CD8-positive, alpha-beta memory T cell (primary cell): ENCODE data around the gene ARHGEF25. TPM values are rescaled to one million over a fixed set of nuclear protein-coding genes. Genes with fewer than 3 reads are reported as not detected.
"Not testable (repeated sequence)": the region's sequence is repeated elsewhere in the genome, so short reads cannot be mapped to it uniquely, and the experiment has no call there.

Source experiments
- CTCF ChIA-PET: fragments of 350-600 bp; sonication (Branson Sonifier 250); formaldehyde crosslinking; loops from one replicate; lab custom pipeline; 2021; ENCODE audit warnings: antibody characterized with exemption; lab: Charles Lee
- POLR2A ChIA-PET: fragments of 350-600 bp; sonication (Branson Sonifier 250); formaldehyde crosslinking; loops from one replicate; lab custom pipeline; 2021; ENCODE audit warnings: antibody characterized with exemption; lab: Charles Lee
- DNase-seq, 5 donors: peaks; one replicate each; pipeline versions ENCODE4 v3.0.0 to v3.0.0-alpha.2; 2020 to 2022; ENCODE audit warnings: mixed read lengths in 1 of 5
- H3K27ac ChIP-seq: one replicate; pipeline ENCODE4 v1.7.0; 2013; ENCODE audit warnings: low read depth, mild to moderate bottlenecking, low read length, moderate library complexity
- H3K27me3 ChIP-seq: 2 replicates; pipeline ENCODE4 v1.7.0; 2013; ENCODE audit warnings: low read length, mild to moderate bottlenecking; ENCODE audit not compliant: insufficient read depth, poor library complexity, severe bottlenecking
- H3K36me3 ChIP-seq: 2 replicates; pipeline ENCODE4 v1.7.0; 2013; ENCODE audit warnings: mild to moderate bottlenecking, low read length, moderate library complexity; ENCODE audit not compliant: insufficient read depth
- H3K4me1 ChIP-seq: 2 replicates; pipeline ENCODE4 v1.7.0; 2013; ENCODE audit warnings: mild to moderate bottlenecking, low read length, moderate library complexity; ENCODE audit not compliant: insufficient read depth
- H3K4me3 ChIP-seq: 2 replicates; pipeline ENCODE4 v1.7.0; 2013; ENCODE audit warnings: mild to moderate bottlenecking, low read length
- H3K9me3 ChIP-seq: 2 replicates; pipeline ENCODE4 v1.7.0; 2013; ENCODE audit warnings: mild to moderate bottlenecking, low read length
- H3K27ac Mint-ChIP-seq, 8 donors: one replicate each; pipeline ENCODE4 v1.8.0; 2020 to 2021; ENCODE audit warnings: mixed read lengths in 8 of 8, mild to moderate bottlenecking in 6 of 8, inconsistent platforms in 3 of 8, moderate library complexity in 3 of 8
- H3K27me3 Mint-ChIP-seq, 2 donors: one replicate each; pipeline ENCODE4 v1.8.0; 2020 to 2021; ENCODE audit warnings: mixed read lengths in 2 of 2, mild to moderate bottlenecking in 1 of 2, moderate library complexity in 1 of 2
- H3K36me3 Mint-ChIP-seq, 3 donors: one replicate each; pipeline ENCODE4 v1.8.0; 2020 to 2021; ENCODE audit warnings: mixed read lengths in 3 of 3, inconsistent platforms in 1 of 3, mild to moderate bottlenecking in 1 of 3
- H3K4me1 Mint-ChIP-seq, 3 donors: one replicate each; pipeline ENCODE4 v1.8.0; 2020 to 2021; ENCODE audit warnings: mixed read lengths in 3 of 3, inconsistent platforms in 1 of 3, mild to moderate bottlenecking in 1 of 3
- H3K4me3 Mint-ChIP-seq, 7 donors: one replicate each; pipeline ENCODE4 v1.8.0; 2020 to 2021; ENCODE audit warnings: mixed read lengths in 7 of 7, mild to moderate bottlenecking in 6 of 7, moderate library complexity in 4 of 7, inconsistent platforms in 2 of 7
- H3K9me3 Mint-ChIP-seq, 5 donors: one replicate each; pipeline ENCODE4 v1.8.0; 2020 to 2022; ENCODE audit warnings: mixed read lengths in 5 of 5, mild to moderate bottlenecking in 3 of 5, moderate library complexity in 2 of 5, inconsistent platforms in 1 of 5
- polyA plus RNA-seq: library from polyadenylated mRNA; unstranded; fragments of 300-500 nt; fragmentation: Illumina TruSeq; gene quantifications from one replicate; pipeline ENCODE4 v1.2.3, GENCODE V29; 2021
- total RNA-seq, 2 experiments: library from RNA; stranded (reverse); gene quantifications; one replicate each; pipeline ENCODE4 v1.2.3, GENCODE V29; 2021

ARHGEF25 gene
- total and polyA plus RNA-seq, 3 experiments from 2014 or later = 1.4 to 1.9 TPM; not detected in 1

DNA sequence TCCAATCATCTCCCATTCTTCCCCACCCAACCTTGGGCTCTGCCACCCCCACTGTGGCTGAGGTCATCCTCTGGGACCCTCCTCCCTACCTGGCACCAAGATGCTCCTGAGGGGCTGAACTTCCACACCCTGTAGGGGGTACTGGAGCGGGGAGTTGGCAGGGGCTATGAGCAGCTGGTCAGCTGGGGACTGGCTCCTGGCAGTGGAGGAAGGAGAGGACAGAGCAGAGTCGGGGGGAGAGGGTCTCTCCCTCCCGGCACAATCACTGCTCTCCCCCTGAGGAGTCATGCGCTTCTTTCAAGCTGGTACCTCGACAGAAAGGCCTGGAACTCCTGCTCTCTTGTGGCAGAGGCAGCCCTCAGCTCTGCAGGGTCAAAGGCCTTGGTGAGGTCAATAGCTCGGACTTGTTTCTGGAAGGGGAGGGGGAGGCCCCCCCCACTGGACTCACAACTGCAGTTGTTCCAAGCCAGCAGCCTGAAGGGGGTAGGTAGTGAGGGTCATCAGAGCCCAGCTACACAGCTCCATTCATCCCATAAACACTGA, 19.7 kb downstream of the ARHGEF25 start:
- no peak for DNase-seq
- H3K4me1 Mint-ChIP-seq = peaks cover 0 to 26% (median 11%) of the 10 kb centered on the region in 3 donors
- H3K9me3 ChIP-seq = no peaks in the 10 kb centered on the region
- peaks cover 11% of the 10 kb centered on the region for H3K4me1 ChIP-seq
- H3K36me3 ChIP-seq = no peaks in the 10 kb centered on the region
- peaks cover 35% of the 10 kb centered on the region for H3K27me3 ChIP-seq
- no peak overlapping the region for H3K27ac ChIP-seq
- ChIA-PET POLR2A (no interaction called here), CTCF (interaction anchor here (0.8 to 1.8 kb wide), 5 partner anchors 9 to 168 kb away, joined by 3 to 15 read pairs (median 3); no protein-coding TSS in a partner anchor)
- H3K27me3 Mint-ChIP-seq = peaks cover 45 to 75% of the 10 kb centered on the region in 2 donors
- peak overlapping the region in 1 of 8 donors; percentile 31 for H3K27ac Mint-ChIP-seq
- H3K9me3 Mint-ChIP-seq = no peaks in the 10 kb centered on the region
- peaks cover 0 to 1% (median 0%) of the 10 kb centered on the region in 3 donors for H3K36me3 Mint-ChIP-seq
- peak overlapping the region in 2 of 7 donors; percentile 10 to 15 for H3K4me3 Mint-ChIP-seq
- H3K4me3 ChIP-seq = no peak overlapping the region

DNA sequence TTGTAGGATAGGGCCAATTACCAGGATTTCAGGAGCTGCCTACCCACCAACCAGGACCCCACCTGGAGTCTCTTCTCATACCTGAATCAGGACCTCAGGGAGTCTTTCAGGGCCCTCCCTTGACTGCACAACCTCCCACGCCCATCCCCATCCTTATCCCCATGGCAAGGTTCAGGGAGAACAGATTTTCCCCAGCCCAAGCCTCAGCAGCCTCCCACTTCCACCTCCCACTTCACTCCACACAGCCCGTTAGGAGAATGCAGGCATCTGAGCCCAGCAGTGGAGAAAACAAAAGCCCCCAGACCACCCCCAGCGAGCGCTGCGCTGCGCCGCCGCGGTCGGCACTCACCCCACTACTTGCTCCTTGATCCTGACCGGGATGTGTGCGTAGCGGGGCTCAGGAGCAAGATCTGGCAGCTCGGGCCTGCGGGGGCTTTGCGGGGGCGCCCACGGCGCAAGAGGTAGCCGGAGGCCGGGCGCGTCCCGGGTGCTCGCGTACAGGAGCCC, 20.4 kb downstream of the ARHGEF25 start:
- H3K9me3 Mint-ChIP-seq = no peaks in the 10 kb centered on the region
- H3K27ac Mint-ChIP-seq = no peak overlapping the region
- Histone ChIP-seq H3K4me1 (peaks cover 11% of the 10 kb centered on the region), H3K4me3 (peak overlapping the region; percentile 37), H3K36me3 (no peaks in the 10 kb centered on the region), H3K9me3 (no peaks in the 10 kb centered on the region), H3K27me3 (peaks cover 29% of the 10 kb centered on the region), H3K27ac (no peak overlapping the region)
- ChIA-PET CTCF (interaction anchor here (0.8 to 1.8 kb wide), 4 partner anchors 9 to 169 kb away, joined by 3 to 15 read pairs (median 3); no protein-coding TSS in a partner anchor), POLR2A (no interaction called here)
- peaks cover 39 to 68% of the 10 kb centered on the region in 2 donors for H3K27me3 Mint-ChIP-seq
- peak overlapping the region in 6 of 7 donors; percentile 29 to 76 (median 53) for H3K4me3 Mint-ChIP-seq
- H3K4me1 Mint-ChIP-seq = peaks cover 0 to 26% (median 11%) of the 10 kb centered on the region in 3 donors
- peaks cover 0 to 1% (median 0%) of the 10 kb centered on the region in 3 donors for H3K36me3 Mint-ChIP-seq
- no peak for DNase-seq

DNA sequence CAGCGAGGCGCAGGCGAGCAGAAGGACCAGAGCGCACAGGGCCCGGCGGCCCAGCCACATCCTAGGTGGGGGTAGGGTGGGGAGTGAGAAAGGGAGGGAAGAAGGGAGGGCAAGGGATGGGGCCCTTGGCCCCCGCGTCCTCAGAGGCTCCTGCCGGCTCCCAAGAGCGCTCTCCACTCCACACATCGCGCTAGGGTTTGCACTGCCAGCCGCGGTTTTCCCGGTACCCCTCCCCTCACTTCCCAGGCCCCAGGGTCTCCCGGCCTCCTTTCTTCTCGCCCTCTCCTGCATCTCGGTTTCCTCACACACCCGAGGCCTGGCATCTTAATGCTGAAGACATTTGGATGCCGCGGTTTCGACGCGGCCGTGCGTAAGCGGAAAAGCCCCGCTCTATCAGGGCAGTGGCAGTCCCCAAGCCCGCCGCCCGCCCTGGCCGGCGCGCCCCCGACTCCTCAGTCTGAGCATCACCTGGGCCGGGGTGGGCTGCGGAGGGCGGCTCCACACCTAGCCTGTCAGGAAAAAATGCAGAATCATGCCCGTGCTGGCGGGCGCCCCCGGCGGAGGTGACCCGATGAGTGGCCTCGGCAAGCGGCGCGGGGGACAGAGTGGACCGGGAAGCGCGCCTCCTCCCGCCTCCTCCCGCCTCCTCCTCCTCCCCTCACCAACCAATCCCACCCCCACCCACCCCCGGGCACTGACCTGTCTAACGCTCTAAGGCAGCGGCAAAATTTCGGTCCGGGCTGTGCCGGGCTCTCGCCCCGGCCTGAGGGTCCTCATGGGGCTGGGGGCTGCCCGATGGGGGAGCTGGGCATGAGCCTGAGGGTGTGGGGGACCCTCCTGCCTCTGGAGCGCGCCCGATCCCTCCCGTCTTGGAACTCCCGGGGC, 21.1 kb downstream of the ARHGEF25 start:
- Histone ChIP-seq H3K9me3 (no peaks in the 10 kb centered on the region), H3K36me3 (no peaks in the 10 kb centered on the region), H3K27me3 (peaks cover 24% of the 10 kb centered on the region), H3K4me1 (peaks cover 11% of the 10 kb centered on the region), H3K4me3 (peak overlapping the region; percentile 49), H3K27ac (no peak overlapping the region)
- H3K27ac Mint-ChIP-seq = peak overlapping the region in 3 of 8 donors; percentile 14 to 33 (median 19)
- peaks cover 0 to 1% (median 0%) of the 10 kb centered on the region in 3 donors for H3K36me3 Mint-ChIP-seq
- POLR2A ChIA-PET = interaction anchor here (0.6 kb wide), 1 partner anchor 26 kb away, joined by 3 read pairs; no protein-coding TSS in a partner anchor
- peaks cover 35 to 61% of the 10 kb centered on the region in 2 donors for H3K27me3 Mint-ChIP-seq
- H3K9me3 Mint-ChIP-seq = no peaks in the 10 kb centered on the region
- DNase-seq = peak in 1 of 5 donors; percentile 17
- peak overlapping the region; percentile 11 to 84 (median 68) for H3K4me3 Mint-ChIP-seq
- CTCF ChIA-PET = interaction anchor here (0.7 to 3.4 kb wide), 17 partner anchors 8 to 180 kb away, joined by 3 to 35 read pairs (median 4); partner anchors contain the start of gene OS9
- H3K4me1 Mint-ChIP-seq = peaks cover 0 to 21% (median 9%) of the 10 kb centered on the region in 3 donors

DNA sequence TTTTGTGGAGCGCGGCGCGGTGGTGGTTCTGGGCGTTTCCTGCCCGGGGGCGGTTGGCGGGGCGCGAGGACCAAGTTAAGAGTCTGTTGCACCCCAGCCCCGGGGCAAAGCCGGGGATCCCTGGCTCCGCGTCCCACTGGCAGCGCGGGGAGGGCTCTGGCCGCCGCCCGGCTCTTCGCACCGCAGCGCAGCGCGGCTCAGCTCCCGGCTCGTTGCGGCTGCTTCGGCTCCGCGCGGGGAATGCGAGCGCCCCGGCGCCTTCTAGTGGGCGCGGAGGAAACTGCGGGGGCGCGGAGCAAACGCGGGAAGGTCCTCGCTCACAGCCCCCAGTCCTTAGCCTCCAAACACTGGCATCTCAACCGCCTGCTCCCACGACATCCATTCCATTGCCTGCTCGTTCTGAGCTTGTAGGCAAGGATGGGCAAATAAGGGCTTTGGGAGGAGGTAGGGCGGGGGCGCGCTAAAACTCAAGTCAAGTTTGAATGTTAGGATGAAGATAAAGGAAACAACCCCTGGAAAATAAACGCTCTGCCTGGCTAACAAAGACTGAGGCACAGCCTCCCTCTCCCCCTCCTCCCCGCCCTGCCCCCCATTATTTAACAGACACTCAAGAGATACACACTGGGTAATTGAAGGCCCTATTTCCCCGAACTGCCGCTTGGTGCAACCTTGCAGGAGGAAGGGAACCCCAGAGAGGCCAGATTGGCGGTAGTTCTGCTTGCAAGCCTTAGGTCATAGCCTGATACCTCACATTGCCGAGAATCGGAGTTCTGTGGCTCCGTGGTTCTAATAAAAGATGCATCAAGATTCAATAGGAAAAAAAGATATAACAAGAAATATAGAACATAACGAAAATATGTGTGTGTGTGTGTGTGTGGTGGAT, 22.0 kb downstream of the ARHGEF25 start, which contains the start of gene B4GALNT1:
B4GALNT1 (minus strand) TSS at position 244 of the 883 bp plus-strand sequence. CDS start 1,069 bp downstream, outside the sequence.
- Histone ChIP-seq H3K27me3 (peaks cover 19% of the 10 kb centered on the region), H3K36me3 (no peaks in the 10 kb centered on the region), H3K4me3 (peak within 1 kb of the TSS; percentile 49), H3K4me1 (peaks cover 11% of the 10 kb centered on the region), H3K9me3 (no peaks in the 10 kb centered on the region), H3K27ac (no peak within 1 kb of the TSS)
- no peaks in the 10 kb centered on the region for H3K9me3 Mint-ChIP-seq
- H3K27me3 Mint-ChIP-seq = peaks cover 34 to 56% of the 10 kb centered on the region in 2 donors
- CTCF ChIA-PET = interaction anchor here (0.6 to 3.4 kb wide), 16 partner anchors 9 to 181 kb away, joined by 3 to 35 read pairs (median 4); partner anchors contain the start of gene OS9
- peaks cover 0 to 12% (median 8%) of the 10 kb centered on the region in 3 donors for H3K4me1 Mint-ChIP-seq
- H3K36me3 Mint-ChIP-seq = peaks cover 0 to 1% (median 0%) of the 10 kb centered on the region in 3 donors
- peak within 1 kb of the TSS in 3 of 8 donors; percentile 14 to 33 (median 19) for H3K27ac Mint-ChIP-seq
- H3K4me3 Mint-ChIP-seq = peak within 1 kb of the TSS; percentile 26 to 84 (median 71)
- peak; percentile 44 to 71 (median 57) for DNase-seq
- POLR2A ChIA-PET = interaction anchor here (0.6 kb wide), 1 partner anchor 27 kb away, joined by 3 read pairs; no protein-coding TSS in a partner anchor

DNA sequence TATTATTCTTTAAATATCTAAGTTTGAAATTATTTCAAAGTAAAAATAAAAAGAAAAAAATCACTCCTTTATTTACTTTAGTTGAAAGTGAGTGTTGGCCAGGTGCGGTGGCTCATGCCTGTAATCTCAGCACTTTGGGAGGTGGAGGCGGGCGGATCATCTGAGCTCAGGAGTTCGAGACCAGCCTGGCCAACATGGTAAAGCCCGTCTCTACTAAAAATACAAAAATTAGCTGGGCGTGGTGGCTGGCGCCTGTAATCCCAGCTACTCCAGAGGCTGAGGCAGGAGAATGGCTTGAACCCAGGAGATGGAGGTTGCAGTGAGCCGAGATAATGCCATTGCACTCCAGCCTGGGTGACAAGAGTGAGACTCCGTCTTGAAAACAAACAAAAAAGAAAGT, 25.5 kb downstream of the ARHGEF25 start:
- H3K27ac Mint-ChIP-seq, POLR2A ChIA-PET, H3K36me3 Mint-ChIP-seq, H3K4me3 ChIP-seq, H3K36me3 ChIP-seq, H3K27ac ChIP-seq, H3K27me3 ChIP-seq, H3K9me3 Mint-ChIP-seq, DNase-seq, H3K4me3 Mint-ChIP-seq, H3K9me3 ChIP-seq: not testable (repeated sequence)
- peaks cover 11% of the 10 kb centered on the region for H3K4me1 ChIP-seq
- peaks cover 38 to 42% of the 10 kb centered on the region in 2 donors for H3K27me3 Mint-ChIP-seq
- H3K4me1 Mint-ChIP-seq = peaks cover 0 to 10% (median 8%) of the 10 kb centered on the region in 3 donors
- CTCF ChIA-PET = interaction anchor here (0.7 to 1.4 kb wide), 3 partner anchors 9 to 37 kb away, joined by 3 to 4 read pairs (median 3); no protein-coding TSS in a partner anchor

DNA sequence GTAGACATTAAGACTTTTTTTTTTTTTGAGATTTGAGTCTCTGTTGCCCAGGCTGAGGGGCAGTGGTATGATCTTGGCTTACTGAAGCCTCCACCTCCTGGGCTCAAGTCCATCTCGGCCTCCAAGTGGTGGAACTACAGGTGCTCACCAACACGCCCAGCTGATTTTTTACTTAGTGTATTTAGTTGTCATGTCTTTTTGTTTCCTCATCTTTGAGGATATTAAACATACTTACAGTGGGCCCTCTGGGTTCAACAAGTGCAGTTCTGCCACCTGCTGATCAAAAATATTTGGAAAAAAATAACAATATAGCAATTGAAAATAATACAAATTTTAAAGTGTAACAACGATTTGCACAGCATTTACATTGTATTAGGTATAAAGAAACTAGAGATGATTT, 26.1 kb downstream of the ARHGEF25 start:
- peaks cover 41 to 43% of the 10 kb centered on the region in 2 donors for H3K27me3 Mint-ChIP-seq
- no peaks in the 10 kb centered on the region for H3K36me3 Mint-ChIP-seq
- Histone ChIP-seq H3K27me3 (peaks cover under 1% of the 10 kb centered on the region), H3K9me3 (no peaks in the 10 kb centered on the region), H3K4me3 (no peak overlapping the region), H3K36me3 (no peaks in the 10 kb centered on the region), H3K27ac (no peak overlapping the region), H3K4me1 (peaks cover 6% of the 10 kb centered on the region)
- H3K4me3 Mint-ChIP-seq = no peak overlapping the region
- POLR2A ChIA-PET = interaction anchor here (0.6 kb wide), 1 partner anchor 15 kb away, joined by 3 read pairs; no protein-coding TSS in a partner anchor
- H3K27ac Mint-ChIP-seq = no peak overlapping the region
- no peaks in the 10 kb centered on the region for H3K9me3 Mint-ChIP-seq
- DNase-seq = no peak
- CTCF ChIA-PET = interaction anchor here (0.7 to 2.6 kb wide), 4 partner anchors 10 to 179 kb away, joined by 3 to 10 read pairs (median 5); no protein-coding TSS in a partner anchor
- peaks cover 0 to 7% (median 6%) of the 10 kb centered on the region in 3 donors for H3K4me1 Mint-ChIP-seq
